GM12878 (cell line): Measurements from ENCODE around the gene AP5Z1. TPM values are rescaled to one million over a fixed set of nuclear protein-coding genes. Genes with fewer than 3 reads are reported as not detected.

Source experiments
- ATAC-seq: fragments of 200-7000 bp; cut with Tn5 transposase; 3 replicates; pipeline ENCODE4 v1.9.1; 2020; ENCODE audit warnings: mild to moderate bottlenecking, moderate library complexity
- BruUV-seq: library from RNA; stranded (reverse); fragments of 400-500 nt; replicated peaks from 2 replicates; lab custom pipeline; 2021; lab: Mats Ljungman, UMichigan
- CTCF ChIA-PET: fragments of 300-600 bp; sonication (Branson Sonifier 250); formaldehyde crosslinking; extraction: SDS; loops from one replicate; lab custom pipeline; 2021; ENCODE audit warnings: inconsistent platforms; lab: Yijun Ruan, JAX
- POLR2A ChIA-PET: fragments of 350-600 bp; formaldehyde crosslinking; extraction: SDS; loops from one replicate; lab custom pipeline; 2021; ENCODE audit warnings: inconsistent platforms; lab: Charles Lee
- RAD21 ChIA-PET: fragments of 300-600 bp; sonication (Branson Sonifier 250); formaldehyde crosslinking; loops from one replicate; lab custom pipeline; 2023; ENCODE audit warnings: antibody characterized with exemption; ENCODE audit not compliant: unreplicated experiment; lab: Charles Lee
- SMC1A ChIA-PET: fragments of 300-600 bp; sonication (Branson Sonifier 250); formaldehyde crosslinking; loops from one replicate; lab custom pipeline; 2023; ENCODE audit not compliant: unreplicated experiment, uncharacterized antibody; lab: Charles Lee
- DNase-seq: peaks from one replicate; pipeline ENCODE4 v3.0.0-alpha.2; 2011; ENCODE audit warnings: low read depth, low spot score
- FAIRE-seq: peaks from 3 replicates; lab custom pipeline; 2011; peaks lifted over from hg19 to GRCh38; lab: Jason Lieb, UNC
- H2AFZ ChIP-seq: 2 replicates; pipeline ENCODE4 v1.6.0; 2011; ENCODE audit warnings: low read depth, low read length, control low read depth; ENCODE audit not compliant: control insufficient read depth
- H3K27ac ChIP-seq: 2 replicates; pipeline ENCODE4 v1.5.1; 2011; ENCODE audit warnings: control low read depth; ENCODE audit not compliant: control insufficient read depth, insufficient read depth
- H3K27me3 ChIP-seq, 2 experiments: replicated peaks in 1 of 2; 2 replicates each; pipeline versions ENCODE4 v1.6.0 to v1.6.1; 2011; ENCODE audit warnings: low read length in 1 of 2; ENCODE audit not compliant: control insufficient read depth in 2 of 2, insufficient read depth in 2 of 2
- H3K36me3 ChIP-seq, 2 experiments: 2 replicates each; pipeline ENCODE4 v1.5.1; 2011; ENCODE audit warnings: low read length in 1 of 2; ENCODE audit not compliant: control insufficient read depth in 2 of 2, insufficient read depth in 2 of 2
- H3K4me1 ChIP-seq: 2 replicates; pipeline ENCODE4 v1.6.1; 2011; ENCODE audit warnings: mild to moderate bottlenecking, low read length, moderate library complexity, mixed read lengths; ENCODE audit not compliant: control insufficient read depth, insufficient read depth
- H3K4me2 ChIP-seq: 2 replicates; pipeline ENCODE4 v1.6.0; 2011; ENCODE audit warnings: control low read depth; ENCODE audit not compliant: control insufficient read depth, insufficient read depth
- H3K4me3 ChIP-seq: fragments of 200-600 bp; sonication (generic); 2 replicates; pipeline ENCODE4 v1.5.1; 2016
- H3K79me2 ChIP-seq: 2 replicates; pipeline ENCODE4 v1.6.0; 2011; ENCODE audit warnings: low read length; ENCODE audit not compliant: control insufficient read depth, insufficient read depth
- H3K9ac ChIP-seq: 2 replicates; pipeline ENCODE4 v1.8.0; 2011; ENCODE audit warnings: low read length, control low read depth, mixed read lengths; ENCODE audit not compliant: control insufficient read depth, insufficient read depth
- H3K9me3 ChIP-seq: replicated peaks from 3 replicates; pipeline ENCODE4 v1.5.1; 2011; ENCODE audit warnings: mild to moderate bottlenecking, low read length; ENCODE audit not compliant: control insufficient read depth, insufficient read depth
- H4K20me1 ChIP-seq: 2 replicates; pipeline ENCODE4 v1.6.0; 2011; ENCODE audit not compliant: control insufficient read depth, insufficient read depth
- BACH1 ChIP-seq: fragments of 450-650 bp; IDR thresholded peaks from 2 replicates; pipeline ENCODE4 v1.6.1; 2017; ENCODE audit warnings: mild to moderate bottlenecking, borderline replicate concordance
- CREB1 ChIP-seq: IDR thresholded peaks from 2 replicates; pipeline ENCODE4 v1.6.1; 2012; ENCODE audit warnings: low read depth, mild to moderate bottlenecking, inconsistent platforms
- LARP7 ChIP-seq: fragments of 450-650 bp; IDR thresholded peaks from 2 replicates; pipeline ENCODE4 v1.6.1; 2017; ENCODE audit warnings: mild to moderate bottlenecking
- STAT1 ChIP-seq: fragments of 450-650 bp; conservative IDR thresholded peaks from 2 replicates; pipeline ENCODE4 v1.6.1; 2014; ENCODE audit warnings: antibody characterized with exemption, mild to moderate bottlenecking
- TCF7 ChIP-seq: IDR thresholded peaks from 2 replicates; pipeline ENCODE4 v1.6.1; 2014; ENCODE audit warnings: antibody characterized with exemption, borderline replicate concordance
- ZNF207 ChIP-seq: fragments of 450-650 bp; IDR thresholded peaks from 2 replicates; pipeline ENCODE4 v1.6.1; 2014; ENCODE audit warnings: antibody characterized with exemption, mild to moderate bottlenecking, borderline replicate concordance
- ZSCAN29 ChIP-seq: fragments of 450-650 bp; IDR thresholded peaks from 2 replicates; pipeline ENCODE4 v1.6.1; 2017; ENCODE audit warnings: mild to moderate bottlenecking, moderate library complexity
- WGBS: methylation state at CpG from one replicate; pipeline ENCODE4 v1.1.6; 2016; ENCODE audit warnings: low lambda C conversion rate; ENCODE audit not compliant: insufficient replicate concordance, insufficient coverage; ENCODE audit errors: missing lambda C conversion rate; 5-methylcytosine and 5-hydroxymethylcytosine counted together
- in situ Hi-C: fragments of 300-500 bp; cut with MboI; formaldehyde crosslinking; loops from 9 replicates; pipeline ENCODE4 v1.14.3; 2018; ENCODE audit warnings: mixed read lengths
- intact Hi-C: fragments of 100-400 bp; cut with micrococcal nuclease; formaldehyde crosslinking; loops from one replicate; pipeline ENCODE4 v1.14.2; 2022; ENCODE audit not compliant: unreplicated experiment
- polyA plus RNA-seq, 11 experiments: library from polyadenylated mRNA; depleted of rRNA in 4 of 11; unstranded in 6 of 11; stranded (reverse) in 5 of 11; fragments of >200 nt; fragmentation: Nextera tagmentation in 4 of 11; fragmentation: Illumina TruSeq in 1 of 11; extraction: Ambion mirVana in 4 of 11; extraction: Trizol in 1 of 11; gene quantifications; 1 replicate in 1 of 11; 2 replicates in 10 of 11; pipeline versions ENCODE4 v1.2.1 to v1.2.3, GENCODE V29; 2011 to 2016; ENCODE audit warnings: inconsistent platforms in 2 of 11, missing spikeins in 2 of 11, low read depth in 1 of 11
- total RNA-seq, 4 experiments: library from RNA; depleted of rRNA in 3 of 4; stranded (reverse); fragments of >200 nt in 3 of 4; fragmentation: Illumina TruSeq in 1 of 4; extraction: Trizol in 1 of 4; gene quantifications; 2 replicates each; pipeline versions ENCODE4 v1.2.1 to v1.2.3, GENCODE V29; 2013 to 2021
- TF ChIP-seq, protein P1 (sequence below): IDR thresholded peaks from 2 replicates; pipeline ENCODE4 v1.6.1; 2012; ENCODE audit warnings: low read depth, low read length, improper control_type of control experiment
- TF ChIP-seq, protein P2 (sequence below): fragments of 450-650 bp; IDR thresholded peaks from 2 replicates; pipeline ENCODE4 v1.6.1; 2018; ENCODE audit warnings: borderline replicate concordance, mild to moderate bottlenecking; ENCODE audit not compliant: partially characterized antibody
- TF ChIP-seq, protein P3 (sequence below): fragments of 450-650 bp; IDR thresholded peaks from 2 replicates; pipeline ENCODE4 v1.6.1; 2016; ENCODE audit warnings: mild to moderate bottlenecking
- TF ChIP-seq, protein P4 (sequence below): fragments of 450-650 bp; IDR thresholded peaks from 2 replicates; pipeline ENCODE4 v1.6.1; 2017; ENCODE audit warnings: mild to moderate bottlenecking

Gene AP5Z1
- total and polyA plus RNA-seq, 10 of the 15 experiments (the other 5 are each of a cell fraction or from before 2014, with no cell fraction given) = 0.37 to 43.4 (median 19.4) TPM

DNA sequence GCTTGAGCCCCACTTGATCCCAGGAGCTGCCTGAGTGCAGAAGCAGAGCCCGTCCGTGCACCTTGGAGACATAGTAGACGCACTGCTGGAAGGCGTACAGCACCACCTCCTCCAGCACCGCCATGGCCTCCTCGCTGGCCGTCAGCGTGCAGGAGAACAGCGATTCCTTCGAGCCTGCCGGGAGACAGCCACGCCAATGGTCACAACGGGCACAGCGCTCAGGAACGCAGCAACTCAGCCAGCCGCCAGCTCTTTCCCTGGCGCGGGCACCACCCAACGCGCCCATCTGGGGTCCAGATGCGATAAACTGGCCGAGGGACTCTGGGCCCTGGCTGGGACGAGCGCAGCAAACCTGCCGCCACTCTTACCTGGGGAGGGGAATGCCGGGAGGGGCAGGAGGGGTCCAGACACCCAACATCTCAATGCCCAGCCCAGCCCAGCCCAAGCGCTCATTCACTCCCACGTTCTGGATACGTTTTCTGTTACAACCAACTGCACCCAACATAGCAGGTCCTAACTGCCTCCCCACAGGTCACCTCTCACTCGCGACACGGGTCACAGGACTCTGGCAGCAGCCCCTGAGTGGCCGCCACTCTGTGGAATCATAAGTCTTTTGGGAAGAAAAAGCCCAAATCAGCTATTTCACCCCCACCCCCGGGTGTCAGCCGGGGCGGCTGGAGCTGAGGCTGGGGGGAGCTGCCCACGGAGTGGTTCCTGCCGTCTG is 41.9 kb downstream of the AP5Z1 start (continued):
- TF ChIP-seq, protein P1, sequence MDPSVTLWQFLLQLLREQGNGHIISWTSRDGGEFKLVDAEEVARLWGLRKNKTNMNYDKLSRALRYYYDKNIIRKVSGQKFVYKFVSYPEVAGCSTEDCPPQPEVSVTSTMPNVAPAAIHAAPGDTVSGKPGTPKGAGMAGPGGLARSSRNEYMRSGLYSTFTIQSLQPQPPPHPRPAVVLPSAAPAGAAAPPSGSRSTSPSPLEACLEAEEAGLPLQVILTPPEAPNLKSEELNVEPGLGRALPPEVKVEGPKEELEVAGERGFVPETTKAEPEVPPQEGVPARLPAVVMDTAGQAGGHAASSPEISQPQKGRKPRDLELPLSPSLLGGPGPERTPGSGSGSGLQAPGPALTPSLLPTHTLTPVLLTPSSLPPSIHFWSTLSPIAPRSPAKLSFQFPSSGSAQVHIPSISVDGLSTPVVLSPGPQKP = no peak
- TF ChIP-seq, protein P2, sequence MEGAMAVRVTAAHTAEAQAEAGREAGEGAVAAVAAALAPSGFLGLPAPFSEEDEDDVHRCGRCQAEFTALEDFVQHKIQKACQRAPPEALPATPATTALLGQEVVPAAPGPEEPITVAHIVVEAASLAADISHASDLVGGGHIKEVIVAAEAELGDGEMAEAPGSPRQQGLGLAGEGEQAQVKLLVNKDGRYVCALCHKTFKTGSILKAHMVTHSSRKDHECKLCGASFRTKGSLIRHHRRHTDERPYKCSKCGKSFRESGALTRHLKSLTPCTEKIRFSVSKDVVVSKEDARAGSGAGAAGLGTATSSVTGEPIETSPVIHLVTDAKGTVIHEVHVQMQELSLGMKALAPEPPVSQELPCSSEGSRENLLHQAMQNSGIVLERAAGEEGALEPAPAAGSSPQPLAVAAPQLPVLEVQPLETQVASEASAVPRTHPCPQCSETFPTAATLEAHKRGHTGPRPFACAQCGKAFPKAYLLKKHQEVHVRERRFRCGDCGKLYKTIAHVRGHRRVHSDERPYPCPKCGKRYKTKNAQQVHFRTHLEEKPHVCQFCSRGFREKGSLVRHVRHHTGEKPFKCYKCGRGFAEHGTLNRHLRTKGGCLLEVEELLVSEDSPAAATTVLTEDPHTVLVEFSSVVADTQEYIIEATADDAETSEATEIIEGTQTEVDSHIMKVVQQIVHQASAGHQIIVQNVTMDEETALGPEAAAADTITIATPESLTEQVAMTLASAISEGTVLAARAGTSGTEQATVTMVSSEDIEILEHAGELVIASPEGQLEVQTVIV = no peak
- TF ChIP-seq STAT1 (no peak), TCF7 (no peak), CREB1 (no peak), ZSCAN29 (no peak)

DNA sequence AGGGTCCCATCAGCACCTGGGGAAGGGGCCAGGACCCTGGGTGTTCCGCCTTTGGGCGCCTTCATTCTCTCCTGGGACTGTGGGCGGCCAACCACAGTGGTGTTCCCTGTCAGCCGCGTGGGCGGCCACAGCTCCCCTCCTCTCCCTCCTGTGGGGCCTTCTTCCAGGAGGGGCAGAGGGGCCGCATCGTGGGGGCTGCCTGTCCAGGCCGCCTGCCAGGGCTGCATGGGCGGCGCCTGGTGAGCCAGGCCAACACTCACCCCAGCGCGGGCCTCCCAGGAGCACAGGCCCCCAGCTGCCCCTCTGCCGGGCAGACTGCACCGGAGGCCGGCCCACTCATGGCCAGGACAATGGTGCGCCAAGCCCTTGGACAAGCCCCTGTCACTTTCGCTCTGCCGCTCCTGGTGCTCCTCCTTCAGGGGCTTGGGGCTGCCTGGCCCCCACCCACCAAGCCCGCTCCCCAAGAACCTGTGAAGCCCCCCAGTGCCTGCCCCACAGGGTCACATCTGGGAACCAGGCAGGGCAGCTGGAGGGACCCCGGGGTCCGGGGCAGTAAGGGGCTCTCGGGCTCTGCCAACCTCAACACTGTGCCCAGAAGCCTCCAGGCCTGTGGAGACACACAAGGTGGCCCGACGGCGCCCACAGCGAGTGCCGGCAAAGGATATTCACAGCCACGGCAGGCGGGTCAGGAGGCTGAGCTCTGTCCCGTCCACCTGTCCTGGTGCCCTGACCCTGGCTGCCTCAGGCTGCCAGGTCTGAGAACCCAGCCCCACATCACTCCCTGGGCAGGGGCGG is 42.8 kb downstream of the AP5Z1 start:
- POLR2A ChIA-PET = no interaction called here
- WGBS = 56% methylated on average over 32 of the region's 32 CpGs

More for the DNA sequence above, 42.8 kb downstream of the AP5Z1 start:
- Histone ChIP-seq H2AFZ (no peak overlapping the region), H3K36me3 (no peaks in the 10 kb centered on the region), H3K9me3 (no peaks in the 10 kb centered on the region; the same call in 2 of the 3 replicates), H3K9ac (no peak overlapping the region), H3K4me3 (no peak overlapping the region), H3K4me2 (no peak overlapping the region), H4K20me1 (no peaks in the 10 kb centered on the region), H3K27me3 (no peaks in the 10 kb centered on the region), H3K4me1 (no peaks in the 10 kb centered on the region), H3K27ac (no peak overlapping the region), H3K79me2 (no peaks in the 10 kb centered on the region)
- no peak for FAIRE-seq
- DNase-seq = no peak
- TF ChIP-seq, protein P3, sequence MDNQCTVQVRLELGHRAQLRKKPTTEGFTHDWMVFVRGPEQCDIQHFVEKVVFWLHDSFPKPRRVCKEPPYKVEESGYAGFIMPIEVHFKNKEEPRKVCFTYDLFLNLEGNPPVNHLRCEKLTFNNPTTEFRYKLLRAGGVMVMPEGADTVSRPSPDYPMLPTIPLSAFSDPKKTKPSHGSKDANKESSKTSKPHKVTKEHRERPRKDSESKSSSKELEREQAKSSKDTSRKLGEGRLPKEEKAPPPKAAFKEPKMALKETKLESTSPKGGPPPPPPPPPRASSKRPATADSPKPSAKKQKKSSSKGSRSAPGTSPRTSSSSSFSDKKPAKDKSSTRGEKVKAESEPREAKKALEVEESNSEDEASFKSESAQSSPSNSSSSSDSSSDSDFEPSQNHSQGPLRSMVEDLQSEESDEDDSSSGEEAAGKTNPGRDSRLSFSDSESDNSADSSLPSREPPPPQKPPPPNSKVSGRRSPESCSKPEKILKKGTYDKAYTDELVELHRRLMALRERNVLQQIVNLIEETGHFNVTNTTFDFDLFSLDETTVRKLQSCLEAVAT = no peak
- no peak for TF ChIP-seq LARP7
- no peak for TF ChIP-seq CREB1
- TF ChIP-seq, protein P4, sequence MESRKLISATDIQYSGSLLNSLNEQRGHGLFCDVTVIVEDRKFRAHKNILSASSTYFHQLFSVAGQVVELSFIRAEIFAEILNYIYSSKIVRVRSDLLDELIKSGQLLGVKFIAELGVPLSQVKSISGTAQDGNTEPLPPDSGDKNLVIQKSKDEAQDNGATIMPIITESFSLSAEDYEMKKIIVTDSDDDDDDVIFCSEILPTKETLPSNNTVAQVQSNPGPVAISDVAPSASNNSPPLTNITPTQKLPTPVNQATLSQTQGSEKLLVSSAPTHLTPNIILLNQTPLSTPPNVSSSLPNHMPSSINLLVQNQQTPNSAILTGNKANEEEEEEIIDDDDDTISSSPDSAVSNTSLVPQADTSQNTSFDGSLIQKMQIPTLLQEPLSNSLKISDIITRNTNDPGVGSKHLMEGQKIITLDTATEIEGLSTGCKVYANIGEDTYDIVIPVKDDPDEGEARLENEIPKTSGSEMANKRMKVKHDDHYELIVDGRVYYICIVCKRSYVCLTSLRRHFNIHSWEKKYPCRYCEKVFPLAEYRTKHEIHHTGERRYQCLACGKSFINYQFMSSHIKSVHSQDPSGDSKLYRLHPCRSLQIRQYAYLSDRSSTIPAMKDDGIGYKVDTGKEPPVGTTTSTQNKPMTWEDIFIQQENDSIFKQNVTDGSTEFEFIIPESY = no peak
- no peak for TF ChIP-seq ZNF207
- TF ChIP-seq BACH1 = no peak
- SMC1A ChIA-PET = no interaction called here
- CTCF ChIA-PET = no interaction called here
- RAD21 ChIA-PET = no interaction called here
- intact Hi-C loops (no loop called here), in situ Hi-C loops (no loop called here)
- BruUV-seq = no TSS peak
- ATAC-seq = no peak
